Kidney glomerular epithelial cell (primary cell): ENCODE measurements around the gene SLC22A23.

Experiments used
- DNase-seq: peaks from one replicate; lab custom pipeline; 2025; lab: John Stamatoyannopoulos, UW

The SLC22A23 gene, protein sequence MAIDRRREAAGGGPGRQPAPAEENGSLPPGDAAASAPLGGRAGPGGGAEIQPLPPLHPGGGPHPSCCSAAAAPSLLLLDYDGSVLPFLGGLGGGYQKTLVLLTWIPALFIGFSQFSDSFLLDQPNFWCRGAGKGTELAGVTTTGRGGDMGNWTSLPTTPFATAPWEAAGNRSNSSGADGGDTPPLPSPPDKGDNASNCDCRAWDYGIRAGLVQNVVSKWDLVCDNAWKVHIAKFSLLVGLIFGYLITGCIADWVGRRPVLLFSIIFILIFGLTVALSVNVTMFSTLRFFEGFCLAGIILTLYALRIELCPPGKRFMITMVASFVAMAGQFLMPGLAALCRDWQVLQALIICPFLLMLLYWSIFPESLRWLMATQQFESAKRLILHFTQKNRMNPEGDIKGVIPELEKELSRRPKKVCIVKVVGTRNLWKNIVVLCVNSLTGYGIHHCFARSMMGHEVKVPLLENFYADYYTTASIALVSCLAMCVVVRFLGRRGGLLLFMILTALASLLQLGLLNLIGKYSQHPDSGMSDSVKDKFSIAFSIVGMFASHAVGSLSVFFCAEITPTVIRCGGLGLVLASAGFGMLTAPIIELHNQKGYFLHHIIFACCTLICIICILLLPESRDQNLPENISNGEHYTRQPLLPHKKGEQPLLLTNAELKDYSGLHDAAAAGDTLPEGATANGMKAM

DNA sequence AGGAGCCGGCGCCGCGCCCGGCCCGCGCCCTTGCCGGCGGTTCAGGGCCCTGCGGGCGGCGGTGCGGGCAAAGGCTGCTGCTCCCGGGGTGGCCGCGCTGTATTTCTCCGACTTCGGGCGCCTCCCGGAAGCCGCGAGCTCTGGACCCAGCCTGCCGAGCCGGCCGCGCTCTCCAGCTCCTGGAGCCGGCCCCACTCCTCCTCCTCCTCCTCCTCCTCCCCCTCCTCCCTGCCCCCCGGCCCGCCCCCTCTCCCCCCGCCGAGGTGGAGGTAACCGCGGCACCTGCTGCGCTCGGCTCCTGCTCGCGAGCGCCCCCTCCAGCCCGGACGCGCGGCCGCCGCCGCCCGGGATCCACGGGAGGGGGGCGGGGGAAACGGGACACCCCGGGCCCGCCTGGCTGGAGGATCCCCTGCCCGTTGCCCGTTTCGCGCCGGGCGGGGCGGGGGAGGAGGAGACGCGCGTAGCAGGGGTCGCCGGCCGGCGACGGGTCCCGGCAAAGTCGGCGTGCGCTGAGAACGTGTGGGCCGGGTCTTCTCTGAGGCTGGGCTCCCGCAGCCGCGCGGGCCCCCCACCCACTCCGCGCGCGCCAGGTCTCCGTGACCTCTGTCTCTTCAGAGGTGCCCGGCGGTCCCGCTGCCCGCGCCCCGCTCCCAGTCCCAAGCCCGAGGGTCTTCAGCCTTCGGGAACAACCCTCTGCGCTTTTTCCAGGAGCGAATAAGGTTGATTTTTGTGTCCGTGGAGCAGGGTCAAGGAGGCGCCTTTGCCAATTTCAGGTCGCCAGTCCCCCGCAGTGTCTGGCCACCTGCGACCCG is at the start of gene SLC22A23:
Gene SLC22A23, minus strand, starts transcription at position 153 of the 812 bp plus-strand sequence. CDS start 491 bp downstream, outside the sequence.
- peak; percentile 54 for DNase-seq

GRCh38 chr6:3506200-3506599 is 49.4 kb upstream of the SLC22A23 start:
- DNase-seq = no peak

GRCh38 chr6:3504938-3505805 is 48.3 kb upstream of the SLC22A23 start:
- DNase-seq = no peak

DNA sequence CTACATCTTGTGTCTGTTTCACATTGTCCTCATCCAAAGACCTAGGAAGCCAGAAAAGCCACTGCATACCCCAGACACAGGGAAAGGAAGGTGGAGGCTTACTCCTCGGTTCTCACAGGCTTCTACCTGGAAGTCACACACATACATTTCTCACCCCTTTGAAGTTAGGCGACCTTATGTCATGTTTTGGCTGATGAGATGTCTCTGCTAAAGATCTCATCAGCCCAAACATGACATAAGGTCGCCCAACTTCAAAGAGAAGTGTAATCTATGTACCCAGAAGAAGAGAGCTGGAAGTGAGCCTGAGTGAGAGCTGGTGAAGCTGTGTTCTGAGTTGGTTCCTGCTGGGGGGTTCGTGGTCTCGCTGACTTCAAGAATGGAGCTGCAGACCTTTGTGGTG is 47.5 kb upstream of the SLC22A23 start:
- no peak for DNase-seq

DNA sequence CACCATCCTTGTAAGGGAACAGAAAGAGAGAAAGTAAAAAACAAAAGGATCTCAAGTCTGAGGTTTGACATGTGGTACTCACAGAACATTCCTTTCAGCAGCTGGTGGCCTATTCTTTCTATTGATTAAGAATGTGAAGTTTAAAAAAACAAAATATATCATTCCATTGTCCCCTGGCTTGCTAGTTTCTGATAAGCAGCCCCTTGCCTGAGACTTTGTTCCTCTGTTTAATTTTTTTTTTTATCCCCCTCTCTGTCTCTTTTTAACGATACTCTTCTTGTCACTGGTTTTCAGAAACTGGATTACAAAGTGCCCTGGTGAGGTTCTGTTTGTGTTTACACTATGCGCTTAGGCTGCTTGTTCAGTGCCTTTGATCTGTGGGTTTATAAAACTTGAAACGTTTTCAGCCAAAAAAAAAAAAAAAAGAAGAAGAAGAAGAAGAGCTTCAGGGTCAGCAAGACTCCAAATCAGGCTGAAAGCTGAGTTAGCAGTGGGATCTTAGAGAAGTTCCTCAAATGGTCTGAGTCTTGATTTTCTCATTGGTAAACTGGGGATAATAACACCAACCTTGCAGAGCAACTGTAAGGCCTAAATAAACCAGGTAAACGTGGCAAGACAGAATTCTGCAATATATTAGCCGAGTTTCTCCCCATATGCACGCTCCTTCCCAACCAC is 45.1 kb upstream of the SLC22A23 start:
- DNase-seq = no peak

DNA sequence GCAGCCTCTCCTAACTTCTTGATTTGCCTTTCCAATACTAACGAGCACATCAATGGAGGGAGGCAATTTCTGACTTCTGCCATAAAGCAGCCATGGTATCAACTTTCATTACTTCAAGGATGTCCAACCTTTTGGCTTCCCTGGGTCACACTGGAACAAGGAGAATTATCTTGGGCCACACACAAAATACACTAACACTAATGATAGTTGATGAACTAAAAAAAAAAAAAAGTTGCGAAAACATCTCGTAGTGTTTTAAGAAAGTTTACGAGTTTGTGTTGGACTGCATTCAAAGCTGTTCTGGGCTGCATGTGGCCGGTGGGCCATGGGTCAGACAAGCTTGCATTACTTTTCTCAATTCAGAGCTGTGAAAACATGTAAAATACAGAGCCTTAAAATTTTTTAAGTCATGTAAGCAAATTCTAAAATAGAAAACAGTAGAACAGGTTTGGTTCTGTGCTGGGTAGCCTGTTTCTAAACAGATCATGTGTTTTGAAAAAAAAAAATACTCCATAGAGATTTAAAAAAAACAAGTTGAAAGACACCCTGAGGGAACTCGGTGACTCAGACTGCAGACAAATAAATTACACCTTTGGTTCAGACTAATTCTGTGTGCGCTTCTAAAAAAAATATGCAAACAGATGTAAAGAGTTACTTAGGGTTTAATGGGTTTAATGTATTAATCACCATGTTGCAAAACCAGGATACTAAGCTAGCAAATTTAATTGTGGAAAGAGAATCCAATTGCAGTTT is 43.6 kb upstream of the SLC22A23 start:
- DNase-seq = no peak

- DNase-seq = no peak
These were observed 42.8 kb upstream of the SLC22A23 start for GRCh38 chr6:3499603-3500002.

DNA sequence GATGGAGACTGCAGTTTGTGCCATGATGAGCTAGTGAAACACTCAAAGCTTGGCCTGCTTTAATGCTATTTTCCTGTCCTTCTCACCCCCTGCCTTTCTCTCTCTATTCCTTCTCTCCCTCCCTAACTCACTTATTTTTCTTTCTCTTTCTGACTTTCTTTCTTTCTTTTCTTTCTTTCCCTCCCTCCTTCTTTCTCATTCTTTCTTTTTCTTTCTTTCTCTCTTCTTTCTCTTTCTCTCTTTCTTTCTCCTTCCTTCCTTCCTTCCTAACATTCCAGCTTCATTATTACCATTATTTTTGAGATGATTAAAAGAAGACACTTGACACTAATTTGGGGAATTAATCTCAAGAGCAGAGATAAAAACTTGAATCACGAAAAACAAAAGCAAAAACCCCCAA is 39.5 kb upstream of the SLC22A23 start:
- DNase-seq = no peak

DNA sequence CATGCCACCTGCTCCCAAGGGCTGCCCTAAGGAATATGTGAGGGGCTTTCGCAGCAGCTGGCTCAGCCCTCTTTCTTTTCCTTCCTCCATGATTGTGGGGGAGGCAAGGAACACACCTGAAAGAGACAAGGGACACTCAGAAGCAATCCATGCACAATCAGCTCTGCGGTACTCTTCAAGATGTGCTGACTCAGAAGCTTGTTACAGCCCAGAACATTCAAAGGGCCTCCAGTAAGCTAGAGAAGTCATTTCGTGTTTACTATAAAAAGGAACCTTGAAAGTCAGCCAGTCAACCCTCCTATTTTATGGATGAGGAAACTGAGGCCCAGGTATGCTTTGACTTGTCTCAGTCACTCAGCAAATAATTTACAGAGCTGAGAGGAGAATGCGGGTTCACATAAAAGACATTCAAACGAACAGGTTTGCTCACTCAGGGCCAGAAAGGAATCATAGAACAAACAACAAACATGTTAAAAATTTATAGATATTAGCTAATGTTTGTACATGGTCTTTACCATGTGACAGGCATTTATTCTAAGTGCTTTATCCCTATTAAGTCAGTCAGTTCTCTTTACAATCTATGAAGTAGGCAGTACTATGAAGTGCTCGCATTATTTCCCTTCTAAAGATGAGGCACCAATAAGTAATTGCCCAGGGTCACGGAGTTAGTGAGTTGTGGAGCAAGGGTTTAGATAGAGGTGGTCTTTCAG is 37.7 kb upstream of the SLC22A23 start:
- no peak for DNase-seq

GRCh38 chr6:3490625-3490980 is 33.8 kb upstream of the SLC22A23 start:
- no peak for DNase-seq

DNA sequence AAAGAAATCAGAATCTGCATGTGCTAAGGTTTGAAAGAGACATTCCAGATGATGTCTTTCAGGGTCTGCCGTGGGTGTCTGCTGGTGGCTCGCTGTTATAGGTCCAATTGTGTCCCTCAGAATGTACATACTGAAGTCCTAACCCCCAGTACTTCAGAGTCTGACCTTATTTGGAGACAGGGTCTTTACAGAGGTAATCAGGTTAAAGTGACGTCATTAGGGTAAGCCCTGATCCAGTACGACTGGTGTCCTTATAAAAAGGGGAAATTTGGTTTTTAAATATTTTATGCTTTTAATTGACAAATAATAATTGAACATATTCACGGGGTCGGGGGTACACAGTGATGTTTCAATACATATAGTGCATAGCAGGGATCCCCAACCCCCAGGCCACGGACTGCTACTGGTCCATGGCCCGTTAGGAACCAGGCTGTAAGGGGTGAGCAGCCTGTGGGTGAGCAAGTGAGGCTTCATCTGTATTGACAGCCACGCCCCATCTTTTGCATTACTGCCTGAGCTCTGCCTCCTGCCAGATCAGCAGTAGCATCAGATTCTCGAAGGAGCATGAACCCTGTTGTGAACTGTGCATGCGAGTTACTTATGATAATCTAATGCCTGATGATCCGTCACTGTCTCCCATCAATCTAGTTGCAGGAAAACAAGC is 33.2 kb upstream of the SLC22A23 start:
- DNase-seq = no peak

GRCh38 chr6:3489027-3489757 is 32.3 kb upstream of the SLC22A23 start:
- DNase-seq = no peak

DNA sequence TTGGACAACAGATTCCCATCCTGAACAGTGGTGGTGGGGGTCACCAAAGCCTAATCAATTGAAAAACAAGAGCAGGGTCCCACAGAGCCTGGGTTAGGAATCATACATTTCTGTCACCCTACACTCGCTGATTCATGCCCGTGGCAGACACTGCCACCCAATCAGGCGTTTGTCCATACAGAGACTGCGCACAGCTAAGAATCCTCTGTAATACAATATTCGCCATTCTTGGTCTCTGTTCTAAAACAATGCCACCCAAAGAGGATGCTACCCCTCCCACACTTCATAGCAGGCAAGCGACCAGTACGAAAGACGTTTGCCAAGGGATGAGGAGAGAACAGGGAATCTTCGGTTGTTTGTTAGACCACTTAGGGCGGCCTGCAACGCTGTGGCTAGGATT is 28.1 kb upstream of the SLC22A23 start:
- DNase-seq = no peak

DNA sequence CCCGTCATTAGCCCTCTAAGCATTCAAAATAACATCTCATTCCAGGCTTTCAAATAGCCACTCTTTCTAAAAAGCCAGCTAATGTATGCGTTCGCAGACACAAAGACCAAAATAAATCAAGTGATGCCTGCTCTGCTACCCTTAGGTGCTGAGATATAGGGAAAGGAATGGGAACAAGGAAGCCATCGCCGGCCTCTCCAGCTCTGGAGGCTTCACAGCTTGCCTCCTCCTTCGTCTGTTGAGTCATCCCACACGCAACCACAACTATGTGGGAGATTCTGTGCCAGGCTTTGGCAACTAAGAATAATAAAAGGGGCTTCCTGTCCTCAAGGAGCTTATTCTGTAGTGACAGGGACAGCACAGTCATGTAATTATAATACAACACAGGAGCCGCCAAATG is 27.3 kb upstream of the SLC22A23 start:
- no peak for DNase-seq

DNA sequence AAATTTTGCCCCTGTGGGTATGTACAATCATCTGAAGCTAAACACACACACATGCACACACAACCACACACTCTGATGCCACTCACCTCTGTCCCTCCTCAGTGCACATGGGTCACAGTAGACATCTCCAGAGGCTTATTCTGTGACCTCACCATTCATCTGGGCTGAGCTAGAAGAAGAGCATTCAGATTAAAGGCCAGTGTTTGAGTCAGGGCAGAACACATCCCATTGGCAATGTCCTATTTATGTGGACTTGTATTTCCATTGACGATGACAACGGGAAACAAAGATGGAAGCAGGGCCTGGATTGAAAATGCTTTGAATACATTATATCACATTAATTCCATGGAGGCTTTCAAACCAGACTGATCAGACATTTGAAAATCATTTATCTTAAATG is 26.8 kb upstream of the SLC22A23 start:
- no peak for DNase-seq

GRCh38 chr6:3482869-3483268 is 26.0 kb upstream of the SLC22A23 start:
- no peak for DNase-seq

DNA sequence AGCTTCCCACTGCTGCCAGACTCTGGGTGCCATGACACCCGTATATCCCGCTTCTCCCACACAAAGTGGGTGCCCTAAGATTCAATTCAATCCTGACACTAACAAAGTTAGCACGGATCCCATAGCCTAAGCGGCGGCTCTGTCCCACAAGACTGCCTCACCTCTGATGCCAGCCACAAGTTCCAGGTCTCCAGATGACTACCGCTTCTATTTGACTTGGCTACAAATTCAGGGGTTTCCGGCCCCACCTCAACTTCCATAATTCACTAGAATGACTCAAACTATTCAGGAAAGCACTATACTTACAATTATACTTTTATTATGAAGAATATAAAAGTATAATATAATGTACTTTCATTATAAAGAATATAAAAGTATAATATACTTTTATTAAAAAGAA is 24.8 kb upstream of the SLC22A23 start:
- DNase-seq = no peak

DNA sequence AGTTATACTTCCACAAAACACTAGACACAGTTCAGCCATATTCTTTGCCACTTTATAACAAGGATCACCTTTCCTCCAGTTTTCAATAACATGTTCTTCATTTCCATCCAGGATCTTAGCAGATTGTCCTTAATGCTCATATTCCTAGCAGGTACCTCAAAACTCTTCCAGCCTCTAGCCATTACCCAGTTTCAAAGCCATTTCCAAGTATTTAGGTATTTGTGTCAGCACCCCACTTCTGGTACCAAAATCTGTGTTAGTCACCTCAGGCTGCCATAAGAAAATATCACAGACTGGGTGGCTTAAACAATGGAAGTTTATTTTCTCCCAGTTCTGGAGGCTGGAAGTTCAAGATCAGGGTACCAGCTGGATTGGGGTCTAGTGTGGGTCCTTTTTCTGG is 23.2 kb upstream of the SLC22A23 start:
- DNase-seq = no peak

GRCh38 chr6:3473773-3474172 is 16.9 kb upstream of the SLC22A23 start:
- no peak for DNase-seq
